Cardiac muscle cell (in vitro differentiated cells and primary cell): ENCODE data around the gene UTRN. TPM values are rescaled to one million over a fixed set of nuclear protein-coding genes. Genes with fewer than 3 reads are reported as not detected.
A peak's percentile ranks its signal among the peaks of the same experiment; 100 is the strongest.

Experiments used
- DNase-seq, 2 donors: peaks; one replicate each; pipeline versions ENCODE4 v3.0.0 to v3.0.0-alpha.2; 2010 to 2017; ENCODE audit warnings: low read depth in 1 of 2, low spot score in 1 of 2
- H3K27ac ChIP-seq: fragments of 200-600 bp; sonication (generic); 2 replicates; pipeline ENCODE4 v1.5.1; 2016
- H3K27me3 ChIP-seq: fragments of 200-600 bp; sonication (generic); 2 replicates; pipeline ENCODE4 v1.6.0; 2016; ENCODE audit warnings: control low read depth
- H3K36me3 ChIP-seq: fragments of 200-600 bp; sonication (generic); 2 replicates; pipeline ENCODE4 v1.5.1; 2016; ENCODE audit warnings: control low read depth
- H3K4me1 ChIP-seq: fragments of 200-600 bp; sonication (generic); 2 replicates; pipeline ENCODE4 v1.8.1; 2017; ENCODE audit warnings: low read depth, mild to moderate bottlenecking, mixed run types
- H3K4me3 ChIP-seq: fragments of 200-600 bp; sonication (generic); 2 replicates; pipeline ENCODE4 v1.5.1; 2016; ENCODE audit warnings: mild to moderate bottlenecking
- H3K9me3 ChIP-seq: fragments of 200-600 bp; sonication (generic); 2 replicates; pipeline ENCODE4 v1.5.1; 2017; ENCODE audit warnings: low read depth, mild to moderate bottlenecking, control low read depth
- polyA plus RNA-seq: library from polyadenylated mRNA; unstranded; fragments of >200 nt; fragmentation: Nextera tagmentation; extraction: Ambion mirVana; gene quantifications from 2 replicates; pipeline ENCODE4 v1.2.1, GENCODE V29; 2016
- total RNA-seq: library from RNA; depleted of rRNA; stranded (reverse); fragments of >200 nt; gene quantifications from 2 replicates; pipeline ENCODE4 v1.2.3, GENCODE V29; 2016
- TF ChIP-seq, protein P1 (sequence below): IDR thresholded peaks from 2 replicates; pipeline ENCODE4 v1.5.1; 2012; ENCODE audit warnings: low read depth, mild to moderate bottlenecking, low read length

UTRN gene
- total and polyA plus RNA-seq, 2 experiments from 2014 or later: 44.5 to 93.8 TPM

DNA sequence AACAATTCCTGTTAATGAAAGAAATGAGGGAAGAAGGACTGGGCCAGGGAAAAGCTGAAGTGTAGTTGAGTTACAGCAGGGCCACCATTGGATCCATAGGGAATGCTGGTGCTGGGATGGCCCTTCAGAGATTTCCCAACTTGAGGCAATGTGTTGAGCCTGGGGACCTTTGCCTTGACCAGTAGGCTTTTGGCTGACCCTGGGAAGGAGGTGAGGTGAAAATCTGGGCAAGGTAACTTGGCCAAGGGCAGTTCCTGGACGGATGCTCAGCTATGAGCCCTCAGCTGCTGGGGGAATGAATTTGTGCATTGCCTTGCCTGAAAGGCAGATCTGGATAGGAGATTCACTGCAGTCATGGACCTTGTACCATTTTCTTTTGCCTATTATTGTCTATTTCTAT, 20.4 kb downstream of the UTRN start:
- H3K27ac ChIP-seq: no peak overlapping the region
- H3K27me3 ChIP-seq: no peaks in the 10 kb centered on the region
- DNase-seq: no peak
- H3K9me3 ChIP-seq: no peaks in the 10 kb centered on the region
- no peaks in the 10 kb centered on the region for H3K36me3 ChIP-seq
- H3K4me3 ChIP-seq: no peak overlapping the region
- H3K4me1 ChIP-seq: no peaks in the 10 kb centered on the region
- TF ChIP-seq, protein P1, sequence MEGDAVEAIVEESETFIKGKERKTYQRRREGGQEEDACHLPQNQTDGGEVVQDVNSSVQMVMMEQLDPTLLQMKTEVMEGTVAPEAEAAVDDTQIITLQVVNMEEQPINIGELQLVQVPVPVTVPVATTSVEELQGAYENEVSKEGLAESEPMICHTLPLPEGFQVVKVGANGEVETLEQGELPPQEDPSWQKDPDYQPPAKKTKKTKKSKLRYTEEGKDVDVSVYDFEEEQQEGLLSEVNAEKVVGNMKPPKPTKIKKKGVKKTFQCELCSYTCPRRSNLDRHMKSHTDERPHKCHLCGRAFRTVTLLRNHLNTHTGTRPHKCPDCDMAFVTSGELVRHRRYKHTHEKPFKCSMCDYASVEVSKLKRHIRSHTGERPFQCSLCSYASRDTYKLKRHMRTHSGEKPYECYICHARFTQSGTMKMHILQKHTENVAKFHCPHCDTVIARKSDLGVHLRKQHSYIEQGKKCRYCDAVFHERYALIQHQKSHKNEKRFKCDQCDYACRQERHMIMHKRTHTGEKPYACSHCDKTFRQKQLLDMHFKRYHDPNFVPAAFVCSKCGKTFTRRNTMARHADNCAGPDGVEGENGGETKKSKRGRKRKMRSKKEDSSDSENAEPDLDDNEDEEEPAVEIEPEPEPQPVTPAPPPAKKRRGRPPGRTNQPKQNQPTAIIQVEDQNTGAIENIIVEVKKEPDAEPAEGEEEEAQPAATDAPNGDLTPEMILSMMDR: no peak

DNA sequence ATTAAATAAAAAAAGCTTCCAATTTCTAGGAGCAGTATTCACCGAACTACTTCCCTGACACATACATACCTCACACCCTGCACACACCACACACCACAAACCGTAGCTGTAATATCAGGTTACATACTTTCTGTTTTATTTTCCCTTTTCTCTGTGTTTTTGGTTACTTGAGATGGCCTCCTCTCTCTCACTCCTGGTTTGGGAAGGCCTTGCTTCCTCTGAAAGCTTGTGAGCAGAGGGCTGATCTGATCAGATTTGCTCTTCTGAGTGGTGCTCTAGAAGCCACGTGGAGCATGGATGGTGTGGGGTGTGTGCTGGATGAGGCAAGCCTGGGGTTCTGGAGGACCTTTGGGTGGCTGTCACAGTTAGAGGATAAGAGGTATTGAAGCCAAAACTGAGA, 20.9 kb downstream of the UTRN start:
- Histone ChIP-seq H3K27me3 (no peaks in the 10 kb centered on the region), H3K36me3 (no peaks in the 10 kb centered on the region), H3K9me3 (no peaks in the 10 kb centered on the region), H3K4me1 (peaks cover 3% of the 10 kb centered on the region), H3K4me3 (no peak overlapping the region), H3K27ac (no peak overlapping the region)
- no peak for DNase-seq
- TF ChIP-seq, protein P1: no peak

DNA sequence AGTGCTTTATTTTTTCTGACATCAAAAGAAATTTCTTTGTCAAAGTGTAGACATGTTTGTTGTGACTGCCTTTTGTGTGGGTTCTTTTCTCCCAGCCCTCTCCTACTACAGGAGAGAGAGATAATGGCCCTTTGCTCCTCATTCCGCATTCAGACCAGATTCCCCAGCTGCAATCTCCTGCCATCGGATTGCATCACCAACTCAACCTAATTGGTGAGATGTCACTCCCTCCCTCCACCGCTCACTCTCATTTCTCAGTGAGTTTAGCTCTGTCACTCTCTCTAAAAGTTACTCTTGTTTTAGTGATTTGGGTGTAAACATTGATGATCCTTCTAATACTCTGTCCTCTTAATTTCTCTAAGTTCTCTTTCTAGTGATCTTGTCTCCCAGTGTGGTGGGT, 22.7 kb downstream of the UTRN start:
- Histone ChIP-seq H3K27me3 (no peaks in the 10 kb centered on the region), H3K27ac (no peak overlapping the region), H3K9me3 (no peaks in the 10 kb centered on the region), H3K36me3 (no peaks in the 10 kb centered on the region), H3K4me3 (no peak overlapping the region), H3K4me1 (peaks cover 9% of the 10 kb centered on the region)
- DNase-seq: peak in 1 of 2 donors; percentile 38
- TF ChIP-seq, protein P1: no peak

DNA sequence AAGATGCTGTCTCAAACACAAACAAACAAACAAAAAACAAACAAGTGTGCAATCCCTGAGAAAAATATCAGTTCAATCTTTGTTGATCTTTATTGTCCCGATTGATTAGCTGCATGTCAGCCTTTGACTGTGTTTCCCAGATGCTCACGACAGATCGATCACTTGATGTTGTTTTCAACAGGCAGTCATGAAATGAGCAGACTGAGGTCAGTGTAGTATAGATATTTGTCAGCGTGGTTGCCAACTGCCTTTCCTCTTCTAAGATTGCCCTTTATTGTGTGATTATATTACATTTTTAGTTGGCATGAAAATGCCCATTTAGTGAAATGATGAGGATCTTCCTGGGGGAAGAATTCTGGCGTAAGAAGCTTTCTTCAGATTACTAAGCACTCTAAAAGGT, 25.6 kb downstream of the UTRN start:
- TF ChIP-seq, protein P1: no peak
- Histone ChIP-seq H3K4me3 (no peak overlapping the region), H3K36me3 (no peaks in the 10 kb centered on the region), H3K27me3 (no peaks in the 10 kb centered on the region), H3K27ac (no peak overlapping the region), H3K4me1 (peaks cover 19% of the 10 kb centered on the region), H3K9me3 (no peaks in the 10 kb centered on the region)
- no peak for DNase-seq

DNA sequence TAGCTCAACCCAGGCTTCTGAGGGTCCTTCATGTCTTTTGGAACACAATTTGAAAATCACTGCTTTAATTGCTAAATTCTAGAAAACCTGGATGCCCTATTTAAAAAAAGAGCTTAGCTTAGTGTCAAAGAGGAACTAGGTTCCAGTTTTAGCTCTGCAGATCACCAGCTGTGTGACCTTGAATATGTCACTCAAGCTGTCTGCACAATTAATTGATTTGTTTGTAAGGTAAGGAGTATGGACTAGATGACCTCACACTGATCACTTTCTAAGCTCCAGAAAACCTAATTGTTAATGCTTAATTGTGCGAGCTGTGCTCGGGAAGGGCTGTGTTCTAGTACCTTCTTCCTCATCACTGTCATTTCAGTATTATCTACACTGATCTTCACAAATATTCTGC, 26.2 kb downstream of the UTRN start:
- H3K9me3 ChIP-seq: no peaks in the 10 kb centered on the region
- H3K27ac ChIP-seq: no peak overlapping the region
- no peaks in the 10 kb centered on the region for H3K36me3 ChIP-seq
- TF ChIP-seq, protein P1: no peak
- H3K4me3 ChIP-seq: no peak overlapping the region
- no peak for DNase-seq
- H3K4me1 ChIP-seq: peaks cover 19% of the 10 kb centered on the region
- H3K27me3 ChIP-seq: no peaks in the 10 kb centered on the region

DNA sequence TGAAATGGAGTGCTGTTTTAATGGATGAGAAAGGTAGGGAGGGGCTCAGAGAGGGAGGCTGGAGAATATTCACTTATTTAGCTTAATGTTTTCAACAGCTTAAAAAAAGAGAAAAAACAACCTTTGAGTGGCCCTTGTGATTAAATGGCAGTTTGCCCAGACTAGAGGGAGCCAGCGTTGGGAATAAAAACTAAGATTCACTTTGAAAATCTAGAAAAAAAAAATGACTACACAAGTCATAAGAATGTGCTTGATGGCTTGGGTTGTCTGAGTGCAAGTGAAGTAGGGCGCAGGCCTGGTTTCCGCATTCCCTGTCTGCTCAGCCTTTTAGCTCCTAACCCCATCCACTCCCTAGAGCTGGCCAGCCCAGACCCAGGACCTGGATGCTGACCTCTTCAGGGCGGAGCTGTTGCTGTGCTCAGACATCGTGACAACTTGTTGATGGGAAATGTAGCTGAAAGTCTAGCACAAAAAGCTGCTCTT, 28.9 kb downstream of the UTRN start:
- TF ChIP-seq, protein P1: no peak
- Histone ChIP-seq H3K9me3 (no peaks in the 10 kb centered on the region), H3K4me3 (no peak overlapping the region), H3K4me1 (peaks cover 21% of the 10 kb centered on the region), H3K36me3 (no peaks in the 10 kb centered on the region), H3K27me3 (no peaks in the 10 kb centered on the region), H3K27ac (no peak overlapping the region)
- peak in 1 of 2 donors; percentile 83 for DNase-seq
